GM18858 (cell line): ENCODE measurements around the gene ACACA.

Source experiments
- ATAC-seq: cut with Tn5 transposase; IDR thresholded peaks from one replicate; pipeline ENCODE4 v1.9.1; 2021; ENCODE audit not compliant: unreplicated experiment

Gene ACACA

DNA sequence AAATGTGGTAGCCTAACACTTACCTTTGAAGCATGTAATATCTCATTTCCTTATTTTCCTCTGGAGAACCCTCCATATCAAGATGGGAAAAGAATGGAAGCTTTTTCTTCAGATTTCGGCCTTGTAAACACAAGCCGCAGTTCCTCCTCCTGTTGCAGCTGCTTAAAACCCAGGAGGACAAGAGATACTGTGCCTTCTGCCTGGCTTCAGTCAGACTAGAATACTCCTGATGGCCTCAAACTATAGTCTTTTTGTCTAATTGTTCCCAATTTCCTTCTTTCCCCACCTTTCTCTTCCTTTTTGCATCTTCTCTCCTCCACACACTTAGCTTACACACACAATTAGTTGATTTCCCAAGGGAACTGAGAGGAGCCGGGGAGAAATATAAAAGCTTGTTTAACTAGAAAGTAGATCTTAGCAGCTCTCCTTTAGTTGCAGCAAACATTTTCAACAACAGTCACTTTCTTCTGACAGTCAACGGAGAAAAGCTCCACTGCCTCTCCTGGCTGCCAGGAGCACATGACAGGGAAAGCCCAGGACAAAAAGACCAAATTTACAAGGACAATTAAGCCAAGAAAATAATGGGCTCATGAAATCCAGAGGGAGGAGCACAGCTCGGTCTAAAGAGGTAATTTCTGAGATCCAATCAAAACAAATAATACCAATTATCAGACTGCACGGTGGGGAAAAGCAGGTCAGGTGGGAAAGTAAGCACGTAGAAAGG is 107.2 kb downstream of the ACACA start:
- ATAC-seq = no peak

GRCh38 chr17:37295888-37296287 is 110.7 kb downstream of the ACACA start:
- no peak for ATAC-seq

DNA sequence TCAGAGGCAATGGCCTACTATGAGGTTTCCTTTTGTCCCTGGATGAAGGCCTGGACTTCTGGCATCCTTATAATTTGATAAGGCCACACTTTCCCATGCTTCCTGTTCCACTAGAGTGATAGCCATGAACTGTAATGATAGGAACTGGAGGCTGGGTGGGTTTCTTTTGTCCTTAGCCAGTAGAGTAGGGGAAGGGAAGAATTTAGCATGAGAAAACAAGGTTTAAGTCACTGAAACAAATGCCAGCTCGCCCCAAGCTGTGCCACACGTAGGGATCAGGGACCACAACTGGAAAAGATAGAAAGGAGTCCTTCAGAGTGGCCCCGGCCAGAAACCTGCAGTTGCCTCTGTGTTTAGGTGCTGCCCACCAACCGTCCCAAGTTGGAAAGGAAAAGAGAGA is 111.7 kb downstream of the ACACA start:
- ATAC-seq = no peak

GRCh38 chr17:37293770-37294169 is 112.9 kb downstream of the ACACA start:
- ATAC-seq = no peak

- no peak for ATAC-seq
Observed at GRCh38 chr17:37292429-37293139, 114.1 kb downstream of the ACACA start.

GRCh38 chr17:37291351-37291750 is 115.3 kb downstream of the ACACA start:
- ATAC-seq = no peak

GRCh38 chr17:37286430-37286829 is 120.2 kb downstream of the ACACA start:
- ATAC-seq = no peak

DNA sequence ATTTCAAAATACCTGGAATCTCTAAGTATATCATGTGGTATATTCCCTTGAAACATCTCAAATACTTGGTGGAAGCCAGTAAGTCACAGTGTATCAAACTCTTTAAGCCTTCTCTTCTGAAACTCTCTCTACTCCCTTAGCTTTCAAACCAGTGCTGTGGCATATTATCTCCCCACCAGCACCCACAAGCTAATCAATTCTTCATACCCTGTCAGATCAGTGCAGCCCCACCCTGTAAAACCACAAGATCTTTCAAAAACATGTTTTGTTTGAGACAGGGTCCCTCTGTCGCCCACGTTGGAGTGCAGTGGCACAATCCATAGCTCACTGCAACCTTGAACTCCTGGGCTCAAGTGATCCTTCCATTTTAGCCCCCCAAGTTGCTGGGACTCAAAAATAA is 122.4 kb downstream of the ACACA start:
- no peak for ATAC-seq

- ATAC-seq = no peak
Observed at GRCh38 chr17:37283414-37283961, 123.1 kb downstream of the ACACA start.

DNA sequence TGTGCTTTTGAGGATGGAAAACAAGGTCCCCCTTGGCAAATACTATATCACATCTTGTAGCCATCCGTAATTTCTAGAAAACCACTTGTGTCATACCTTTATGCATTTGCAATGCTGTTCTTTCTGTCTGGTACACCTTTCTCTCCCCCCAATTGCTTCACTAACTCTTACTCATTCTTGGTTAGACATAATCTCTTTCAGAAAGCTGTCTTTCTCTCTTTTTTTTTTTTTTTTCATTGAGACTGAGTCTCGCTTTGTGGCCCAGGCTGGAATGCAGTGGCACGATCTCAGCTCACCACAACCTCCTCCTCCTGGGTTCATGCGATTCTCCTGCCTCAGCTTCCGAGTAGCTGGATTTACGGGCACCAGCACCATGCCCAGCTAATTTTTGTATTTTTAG is 125.8 kb downstream of the ACACA start:
- no peak for ATAC-seq

- ATAC-seq = no peak
Observed at GRCh38 chr17:37278247-37278894, 128.3 kb downstream of the ACACA start.

DNA sequence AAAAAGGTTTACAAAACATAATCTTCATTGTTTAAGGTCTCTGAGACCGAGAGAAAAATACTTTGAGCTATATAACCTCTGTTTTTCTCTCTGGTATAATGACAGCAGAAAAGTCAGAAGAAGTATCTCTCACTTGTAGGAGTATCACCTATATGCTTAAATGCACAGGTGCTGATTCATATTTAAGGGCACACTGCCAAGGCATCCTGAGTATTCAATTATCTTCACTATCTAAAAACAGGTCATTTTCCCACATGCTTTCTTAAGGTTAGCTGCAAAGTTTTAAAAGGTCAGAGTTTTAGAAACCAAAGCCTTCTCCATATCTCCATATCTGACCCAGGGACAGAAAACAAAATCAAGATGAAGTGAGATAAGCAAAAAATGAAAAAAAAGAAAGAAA is 130.2 kb downstream of the ACACA start:
- ATAC-seq = no peak

- no peak for ATAC-seq
Observed at GRCh38 chr17:37274461-37274860, 132.2 kb downstream of the ACACA start.

DNA sequence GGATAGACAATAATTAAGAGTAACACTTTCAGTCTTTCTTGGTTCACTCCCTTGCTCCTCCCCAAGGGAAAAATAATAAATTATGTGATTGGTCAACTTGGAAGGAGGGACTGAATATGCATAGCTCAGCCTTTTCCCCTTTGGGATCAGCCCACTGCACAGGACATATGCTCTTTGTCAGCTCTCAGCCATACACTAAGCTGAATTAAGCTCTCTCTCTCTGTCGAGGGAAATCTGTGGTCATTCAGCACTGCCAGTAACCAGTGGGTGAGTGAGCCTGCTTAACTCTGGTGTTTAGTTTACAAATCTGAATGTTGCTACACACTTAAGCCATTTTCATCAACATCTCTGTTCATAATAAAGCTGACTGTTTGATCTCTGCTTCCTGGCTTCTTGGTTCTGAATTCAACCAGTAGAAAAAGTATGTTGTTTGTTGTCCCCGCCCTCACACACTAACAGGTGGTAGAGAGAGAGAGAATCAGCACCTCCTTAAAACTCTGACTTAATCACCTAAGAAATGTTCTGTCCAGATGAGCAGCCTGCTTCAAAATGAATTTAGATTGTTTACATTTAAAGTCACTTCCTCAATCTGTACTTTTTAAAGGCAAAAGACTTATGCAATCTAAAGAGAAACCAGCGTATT is 133.1 kb downstream of the ACACA start:
- ATAC-seq = no peak

- no peak for ATAC-seq
Observed at GRCh38 chr17:37265446-37266173, 141.0 kb downstream of the ACACA start.

GRCh38 chr17:37261286-37261685 is 145.3 kb downstream of the ACACA start:
- ATAC-seq = no peak

GRCh38 chr17:37259030-37259735 is 147.5 kb downstream of the ACACA start:
- ATAC-seq = no peak

- ATAC-seq = no peak
Observed at GRCh38 chr17:37256627-37257026, 150.0 kb downstream of the ACACA start.

DNA sequence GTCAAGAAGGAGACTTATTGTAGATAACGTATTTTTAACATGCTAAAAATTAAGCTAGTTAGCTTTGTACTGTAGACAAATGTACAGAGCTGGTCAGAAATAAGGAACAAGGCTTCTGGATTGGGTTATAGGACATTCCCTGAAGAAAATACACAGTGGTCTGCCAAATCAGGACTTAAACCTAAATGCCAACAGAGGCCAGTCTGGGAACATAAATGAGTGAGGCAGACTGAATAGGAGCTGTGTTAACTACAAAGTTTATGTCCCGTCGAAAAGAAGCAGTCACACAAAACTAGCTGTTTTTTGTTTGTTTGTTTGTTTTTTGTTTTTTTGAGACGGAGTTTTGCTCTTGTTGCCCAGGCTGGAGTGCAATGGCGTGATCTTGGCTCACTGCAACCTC is 151.2 kb downstream of the ACACA start:
- no peak for ATAC-seq

- ATAC-seq = no peak
Observed at GRCh38 chr17:37247825-37248224, 158.8 kb downstream of the ACACA start.
